Common myeloid progenitor, CD34-positive (primary cell): ENCODE results near the gene GNB1L.
A peak's percentile ranks its signal among the peaks of the same experiment; 100 is the strongest.

Source experiments
- CTCF ChIA-PET: fragments of 350-600 bp; sonication (Branson Sonifier 250); formaldehyde crosslinking; loops from one replicate; lab custom pipeline; 2021; ENCODE audit warnings: antibody characterized with exemption; lab: Charles Lee
- POLR2A ChIA-PET: fragments of 350-600 bp; sonication (Branson Sonifier 250); formaldehyde crosslinking; loops from one replicate; lab custom pipeline; 2021; ENCODE audit warnings: antibody characterized with exemption; lab: Charles Lee
- DNase-seq, 3 donors: peaks; one replicate each; pipeline versions ENCODE4 v3.0.0 to v3.0.0-alpha.2; 2013
- H3K27ac ChIP-seq, 2 experiments: 1 replicate in 1 of 2; 2 replicates in 1 of 2; pipeline ENCODE4 v1.7.0; 2013; ENCODE audit warnings: inconsistent platforms in 2 of 2, low read length in 2 of 2, mild to moderate bottlenecking in 2 of 2, low read depth in 1 of 2, moderate library complexity in 1 of 2; ENCODE audit not compliant: severe bottlenecking in 2 of 2, insufficient read depth in 1 of 2, poor library complexity in 1 of 2
- H3K27me3 ChIP-seq, 5 experiments: replicated peaks in 2 of 5; 1 replicate in 3 of 5; 2 replicates in 2 of 5; pipeline versions ENCODE4 v1.6.1 to v1.7.0; 2013; ENCODE audit warnings: low read length in 4 of 5, mild to moderate bottlenecking in 2 of 5, moderate library complexity in 2 of 5, inconsistent platforms in 1 of 5; ENCODE audit not compliant: insufficient read depth in 5 of 5, control insufficient read depth in 4 of 5
- H3K36me3 ChIP-seq, 4 experiments: 1 replicate in 2 of 4; 2 replicates in 2 of 4; pipeline versions ENCODE4 v1.6.1 to v1.7.0; 2013; ENCODE audit warnings: low read length in 3 of 4, control low read depth in 1 of 4, mild to moderate bottlenecking in 1 of 4; ENCODE audit not compliant: control insufficient read depth in 4 of 4, insufficient read depth in 4 of 4
- H3K4me1 ChIP-seq, 4 experiments: 1 replicate in 3 of 4; 2 replicates in 1 of 4; pipeline versions ENCODE4 v1.6.1 to v1.7.1; 2013; ENCODE audit warnings: low read length in 3 of 4, mild to moderate bottlenecking in 3 of 4, control low read depth in 1 of 4, inconsistent platforms in 1 of 4, moderate library complexity in 1 of 4; ENCODE audit not compliant: control insufficient read depth in 4 of 4, insufficient read depth in 4 of 4; ENCODE audit errors: control extremely low read depth in 1 of 4
- H3K4me3 ChIP-seq, 7 experiments: 1 replicate in 4 of 7; 2 replicates in 3 of 7; pipeline versions ENCODE4 v1.5.1 to v1.7.0; 2013; ENCODE audit warnings: mild to moderate bottlenecking in 7 of 7, low read length in 6 of 7, moderate library complexity in 6 of 7, inconsistent platforms in 2 of 7, low read depth in 2 of 7, control low read depth in 1 of 7; ENCODE audit not compliant: insufficient read depth in 4 of 7, control insufficient read depth in 1 of 7; ENCODE audit errors: extremely low read depth in 1 of 7
- H3K9me3 ChIP-seq, 5 experiments: 1 replicate in 4 of 5; 2 replicates in 1 of 5; pipeline versions ENCODE4 v1.6.1 to v1.7.1; 2013; ENCODE audit warnings: low read length in 4 of 5, mild to moderate bottlenecking in 2 of 5, inconsistent platforms in 1 of 5, low read depth in 1 of 5, moderate library complexity in 1 of 5; ENCODE audit not compliant: control insufficient read depth in 4 of 5, insufficient read depth in 2 of 5; ENCODE audit errors: control extremely low read depth in 1 of 5
- WGBS: methylation state at CpG from one replicate; pipeline ENCODE4 v1.1.5; 2013; ENCODE audit not compliant: insufficient coverage; 5-methylcytosine and 5-hydroxymethylcytosine counted together

GNB1L gene

DNA sequence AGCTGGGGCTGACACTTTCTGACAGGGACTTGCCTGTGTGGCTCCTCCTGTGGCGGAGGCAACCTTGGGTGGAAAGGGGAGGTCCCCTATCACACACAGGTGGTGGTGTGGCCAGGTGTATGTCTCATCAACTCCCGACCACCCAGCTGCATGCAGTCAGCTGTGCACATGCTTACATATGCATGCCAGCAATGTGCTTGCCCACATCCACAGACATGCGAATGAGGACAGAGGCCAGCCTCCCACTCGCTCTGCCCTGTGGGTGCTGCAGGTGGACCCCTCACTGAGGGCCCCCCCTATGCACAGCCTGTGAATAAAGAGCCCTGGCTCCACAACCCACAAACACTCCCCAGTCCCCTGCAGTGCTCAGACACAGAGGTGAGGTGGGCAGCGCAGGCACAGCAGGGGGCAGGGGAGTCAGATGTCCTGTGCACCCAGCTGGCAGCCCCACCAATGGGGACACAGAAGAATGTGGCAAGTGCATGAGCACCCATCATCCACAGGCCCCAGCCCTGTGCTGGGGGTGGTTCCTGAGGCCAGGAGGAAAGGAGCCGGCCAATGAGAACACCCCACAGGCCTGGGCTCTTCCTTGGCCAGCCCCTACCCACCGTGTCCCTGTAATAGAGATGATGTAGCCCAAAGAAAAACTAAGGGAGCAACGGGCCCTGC, 9.5 kb downstream of the GNB1L start:
- WGBS, result 79% methylated on average over 7 of the region's 8 CpGs
- peak in 1 of 3 donors; percentile 8 for DNase-seq
- CTCF ChIA-PET, result interaction anchor here (1.0 to 2.1 kb wide), 7 partner anchors 10 to 126 kb away, joined by 3 to 13 read pairs (median 4); partner anchors contain the start of genes GNB1L and RTL10
- H3K4me3 ChIP-seq, result peak overlapping the region in 4 of 7 experiments; percentile 30 to 62 (median 58)
- POLR2A ChIA-PET, result interaction anchor here (0.9 kb wide), 1 partner anchor 21 kb away, joined by 3 read pairs; no protein-coding TSS in a partner anchor
- peaks cover 0 to 4% (median 0%) of the 10 kb centered on the region in 5 experiments for H3K9me3 ChIP-seq
- no peak overlapping the region for H3K27ac ChIP-seq
- H3K27me3 ChIP-seq, result no peaks in the 10 kb centered on the region
- peaks cover 0 to 23% (median 21%) of the 10 kb centered on the region in 4 experiments for H3K4me1 ChIP-seq
- H3K36me3 ChIP-seq, result peaks cover 3 to 29% (median 15%) of the 10 kb centered on the region in 4 experiments

DNA sequence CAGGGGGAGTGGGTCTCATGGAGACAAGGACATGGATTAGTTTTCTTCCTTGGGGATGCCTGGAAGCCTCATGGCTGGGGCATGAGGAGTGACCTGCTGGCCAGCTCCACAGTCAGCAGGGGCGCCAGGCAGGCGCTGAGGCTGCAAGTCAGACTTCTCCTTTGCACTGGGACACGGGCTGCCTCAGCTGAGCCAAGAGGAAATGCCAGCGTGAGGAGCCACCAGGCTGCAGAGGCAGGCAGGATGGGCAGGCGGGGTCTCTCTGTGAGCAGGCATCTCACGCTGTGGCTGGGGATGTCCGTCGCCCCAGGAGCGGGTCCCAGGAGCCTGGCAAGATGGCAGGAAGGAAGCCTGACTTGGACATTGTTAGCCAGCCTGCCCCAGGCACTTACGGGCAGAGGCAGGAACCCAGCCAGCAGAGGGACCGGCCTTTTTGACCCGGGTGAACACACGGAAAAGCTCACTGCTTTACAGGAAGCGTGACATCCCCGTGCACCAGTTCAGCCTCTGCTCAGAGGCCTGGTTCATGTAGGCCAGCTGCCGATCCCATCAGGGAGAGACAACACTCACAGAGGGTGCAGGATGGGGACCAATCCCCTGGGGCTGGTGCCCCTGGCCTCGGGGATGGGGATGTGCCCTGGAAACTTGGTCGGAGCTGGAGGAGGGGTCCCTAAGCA, 10.2 kb downstream of the GNB1L start:
- DNase-seq, result peak; percentile 50 to 85 (median 79)
- no peak overlapping the region for H3K27ac ChIP-seq
- POLR2A ChIA-PET, result interaction anchor here (0.9 kb wide), 1 partner anchor 22 kb away, joined by 3 read pairs; no protein-coding TSS in a partner anchor

DNA sequence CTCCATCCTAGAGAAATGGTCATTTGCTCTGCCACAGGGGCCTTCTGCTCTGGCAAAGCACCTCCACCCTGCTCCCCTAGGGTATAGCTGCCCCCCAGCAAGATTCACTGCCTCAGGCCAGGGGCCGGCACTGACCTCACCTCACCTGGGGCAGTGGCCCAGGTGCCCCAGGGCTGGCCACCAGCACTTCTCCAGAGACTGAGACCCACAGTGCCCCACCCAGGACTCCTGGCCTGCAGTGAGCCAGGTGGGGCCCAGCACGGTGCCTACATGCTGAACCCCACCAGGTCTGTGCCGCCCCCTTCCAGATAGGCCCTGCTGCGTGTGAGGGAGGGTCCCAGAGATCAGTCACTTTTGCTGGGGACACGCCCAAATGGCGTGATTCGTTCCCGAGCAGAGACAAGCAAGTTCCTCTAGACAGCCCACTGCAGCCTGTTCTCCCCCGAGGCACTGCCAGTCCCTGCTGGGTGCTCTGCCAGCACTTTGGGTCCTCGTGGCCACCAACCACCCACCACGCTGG, 10.8 kb downstream of the GNB1L start:
- Histone ChIP-seq H3K27me3 (no peaks in the 10 kb centered on the region), H3K27ac (no peak overlapping the region), H3K9me3 (peaks cover 0 to 4% (median 0%) of the 10 kb centered on the region in 5 experiments), H3K4me1 (peaks cover 0 to 23% (median 21%) of the 10 kb centered on the region in 4 experiments), H3K4me3 (peak overlapping the region in 3 of 7 experiments; percentile 57 to 62 (median 59)), H3K36me3 (peaks cover 3 to 21% (median 8%) of the 10 kb centered on the region in 4 experiments)
- no peak for DNase-seq
- ChIA-PET POLR2A (no interaction called here), CTCF (interaction anchor here (0.8 to 2.1 kb wide), 9 partner anchors 9 to 113 kb away, joined by 3 to 13 read pairs (median 3); partner anchors contain the start of genes GNB1L and RTL10)
- 52% methylated on average over 9 of the region's 11 CpGs for WGBS

More for the DNA sequence above, 10.2 kb downstream of the GNB1L start:
- Histone ChIP-seq H3K9me3 (peaks cover 0 to 4% (median 0%) of the 10 kb centered on the region in 5 experiments), H3K27me3 (no peaks in the 10 kb centered on the region), H3K4me1 (peaks cover 0 to 23% (median 21%) of the 10 kb centered on the region in 4 experiments), H3K36me3 (peaks cover 3 to 23% (median 9%) of the 10 kb centered on the region in 4 experiments), H3K4me3 (peak overlapping the region in 5 of 7 experiments; percentile 30 to 62 (median 57))
- CTCF ChIA-PET, result interaction anchor here (0.8 to 2.1 kb wide), 10 partner anchors 10 to 125 kb away, joined by 3 to 13 read pairs (median 3); partner anchors contain the start of genes GNB1L and RTL10
- WGBS, result 9% methylated on average over 15 of the region's 18 CpGs

DNA sequence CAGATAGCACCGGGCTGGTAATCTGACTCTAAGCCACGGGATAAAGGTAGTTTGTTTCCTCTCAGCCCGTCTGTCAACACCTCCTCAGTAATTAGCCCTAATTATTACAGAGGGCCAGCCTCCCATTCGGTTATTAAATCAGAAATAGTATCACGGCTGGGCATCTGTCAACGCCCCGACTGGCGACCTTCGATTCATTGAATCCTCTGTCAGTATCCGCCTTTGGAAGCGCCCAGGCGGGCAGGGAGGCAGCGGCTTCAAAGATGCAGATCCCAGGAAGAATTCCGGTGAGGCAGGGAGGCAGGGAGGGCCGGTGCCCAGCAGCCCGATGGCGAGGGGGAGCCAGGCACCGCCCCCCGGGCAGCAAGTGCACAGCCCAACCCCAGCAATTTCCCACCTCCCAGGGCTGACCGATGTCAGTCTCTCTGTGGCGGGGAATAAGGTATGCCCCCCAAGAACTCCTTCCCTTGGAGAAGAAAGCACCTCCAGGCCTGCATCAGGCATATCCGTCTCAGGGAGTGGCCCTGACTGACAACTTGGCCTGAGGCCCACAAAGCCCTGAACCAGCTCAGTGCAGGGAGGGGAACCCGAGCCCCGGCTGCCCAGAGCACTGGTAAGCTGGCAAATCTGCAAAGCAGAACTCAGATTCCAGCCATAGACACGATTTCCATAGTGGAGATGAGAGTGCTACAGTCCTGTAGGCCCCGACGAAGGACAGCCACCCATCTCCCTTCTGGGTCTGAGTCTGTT, 11.4 kb downstream of the GNB1L start:
- 92% methylated on average over 20 of the region's 27 CpGs for WGBS
- Histone ChIP-seq H3K4me1 (peaks cover 0 to 23% (median 21%) of the 10 kb centered on the region in 4 experiments), H3K36me3 (peaks cover 1 to 14% (median 6%) of the 10 kb centered on the region in 4 experiments), H3K27me3 (no peaks in the 10 kb centered on the region), H3K27ac (no peak overlapping the region), H3K9me3 (peaks cover 0 to 4% (median 0%) of the 10 kb centered on the region in 5 experiments), H3K4me3 (no peak overlapping the region)
- ChIA-PET CTCF (interaction anchor here (1.2 to 2.1 kb wide), 5 partner anchors 11 to 113 kb away, joined by 3 to 13 read pairs (median 4); partner anchors contain the start of genes GNB1L and RTL10), POLR2A (no interaction called here)
- DNase-seq, result no peak

DNA sequence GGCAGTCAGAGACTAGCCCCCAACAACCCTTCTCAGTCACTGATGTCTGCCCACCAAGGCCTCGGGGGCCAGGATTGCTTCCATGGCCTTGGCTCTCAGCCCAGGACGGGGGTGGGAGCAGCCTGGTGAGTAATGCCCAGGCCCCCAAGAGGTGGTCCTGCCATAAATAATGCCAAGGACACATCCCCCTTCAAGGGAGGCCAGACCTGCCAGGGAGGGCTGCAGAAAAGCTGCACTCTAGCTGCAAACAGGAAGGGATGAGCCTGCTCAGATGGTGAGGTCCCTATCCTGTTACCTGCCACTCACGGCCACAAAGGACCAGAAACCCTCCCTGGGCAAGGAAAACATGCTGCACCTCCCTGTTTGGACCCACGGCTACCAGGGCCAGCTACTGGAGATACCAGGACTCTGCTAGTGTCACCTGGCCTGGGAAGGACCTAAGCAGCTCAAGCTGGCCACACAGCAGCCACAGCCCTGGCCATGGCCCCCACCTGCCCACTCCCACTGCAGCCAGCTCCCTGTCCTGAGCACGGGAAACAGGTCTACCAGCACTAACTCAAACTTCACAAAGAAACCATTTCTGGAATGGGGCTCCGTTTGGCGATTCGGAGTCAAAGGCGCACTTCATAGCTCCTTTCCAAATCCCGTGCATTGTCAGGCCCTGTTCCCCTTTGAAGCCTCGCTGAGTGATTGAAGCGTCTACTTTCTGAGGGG, 12.1 kb downstream of the GNB1L start:
- Histone ChIP-seq H3K4me1 (peaks cover 0 to 23% (median 21%) of the 10 kb centered on the region in 4 experiments), H3K36me3 (peaks cover 0 to 9% (median 5%) of the 10 kb centered on the region in 4 experiments), H3K27me3 (no peaks in the 10 kb centered on the region), H3K9me3 (peaks cover 0 to 4% (median 0%) of the 10 kb centered on the region in 5 experiments), H3K4me3 (no peak overlapping the region), H3K27ac (no peak overlapping the region)
- 99% methylated on average over 12 of the region's 12 CpGs for WGBS
- ChIA-PET POLR2A (no interaction called here), CTCF (interaction anchor here (1.5 to 2.0 kb wide), 2 partner anchors 10 to 68 kb away, joined by 4 read pairs; no protein-coding TSS in a partner anchor)
- DNase-seq, result no peak
